Ovary (tissue), 3 donors: ENCODE measurements around the gene EXOC3.

ENCODE experiments used
- EP300 ChIP-seq: sonication (generic); formaldehyde crosslinking; IDR thresholded peaks from one replicate; pipeline ENCODE4 v1.6.1; 2017; ENCODE audit warnings: antibody characterized with exemption
- POLR2A ChIP-seq: fragments of 450-650 bp; IDR thresholded peaks from one replicate; pipeline ENCODE4 v1.6.1; 2017; ENCODE audit warnings: antibody characterized with exemption, mild to moderate bottlenecking, moderate library complexity
- TF ChIP-seq, protein P1 (sequence below), 3 donors: fragments of 450-650 bp in 2 of 3; fragments of 200-600 bp in 1 of 3; IDR thresholded peaks; one replicate each; pipeline versions ENCODE4 v1.5.1 to v1.8.0; 2016 to 2022; ENCODE audit warnings: antibody characterized with exemption in 3 of 3, mild to moderate bottlenecking in 1 of 3
- donor health status: DM: no; HTN: no; CAD: no.

DNA sequence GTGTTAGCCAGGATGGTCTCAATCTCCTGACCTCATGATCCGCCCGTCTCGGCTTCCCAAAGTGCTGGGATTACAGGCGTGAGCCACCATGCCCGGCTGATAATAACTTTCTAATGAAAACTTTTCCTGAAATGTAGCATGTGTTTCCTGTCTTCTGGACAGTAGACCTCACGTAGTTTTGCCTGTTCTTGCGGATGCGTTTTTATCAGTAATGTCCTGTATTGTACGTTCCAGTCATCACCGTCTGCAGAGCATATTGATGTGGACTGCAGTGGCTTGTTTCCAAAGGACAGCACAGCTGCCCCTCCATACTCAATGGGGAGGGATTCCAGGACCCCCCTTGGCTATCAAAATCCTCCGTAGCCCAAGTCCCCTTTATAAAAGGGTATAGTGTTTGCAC lies 12.8 kb downstream of the EXOC3 start:
- TF ChIP-seq, protein P1, sequence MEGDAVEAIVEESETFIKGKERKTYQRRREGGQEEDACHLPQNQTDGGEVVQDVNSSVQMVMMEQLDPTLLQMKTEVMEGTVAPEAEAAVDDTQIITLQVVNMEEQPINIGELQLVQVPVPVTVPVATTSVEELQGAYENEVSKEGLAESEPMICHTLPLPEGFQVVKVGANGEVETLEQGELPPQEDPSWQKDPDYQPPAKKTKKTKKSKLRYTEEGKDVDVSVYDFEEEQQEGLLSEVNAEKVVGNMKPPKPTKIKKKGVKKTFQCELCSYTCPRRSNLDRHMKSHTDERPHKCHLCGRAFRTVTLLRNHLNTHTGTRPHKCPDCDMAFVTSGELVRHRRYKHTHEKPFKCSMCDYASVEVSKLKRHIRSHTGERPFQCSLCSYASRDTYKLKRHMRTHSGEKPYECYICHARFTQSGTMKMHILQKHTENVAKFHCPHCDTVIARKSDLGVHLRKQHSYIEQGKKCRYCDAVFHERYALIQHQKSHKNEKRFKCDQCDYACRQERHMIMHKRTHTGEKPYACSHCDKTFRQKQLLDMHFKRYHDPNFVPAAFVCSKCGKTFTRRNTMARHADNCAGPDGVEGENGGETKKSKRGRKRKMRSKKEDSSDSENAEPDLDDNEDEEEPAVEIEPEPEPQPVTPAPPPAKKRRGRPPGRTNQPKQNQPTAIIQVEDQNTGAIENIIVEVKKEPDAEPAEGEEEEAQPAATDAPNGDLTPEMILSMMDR (IDR thresholded peaks at IDR 0.05): no peak
- TF ChIP-seq POLR2A (no peak), EP300 (no peak)
